K562 (cell line): Measurements from ENCODE around the gene ZNF22. TPM values are rescaled to one million over a fixed set of nuclear protein-coding genes. Genes with fewer than 3 reads are reported as not detected.

Experiments
- ATF1 ChIP-seq, 2 experiments: fragments of 450-650 bp in 1 of 2; IDR thresholded peaks; 2 replicates each; pipeline ENCODE4 v1.6.1; 2016; ENCODE audit warnings: missing compliant biosample characterization in 1 of 2, missing genetic modification characterization in 1 of 2
- ELF1 ChIP-seq: fragments of 200-800 bp; sonication (Bioruptor generic); IDR thresholded peaks from 2 replicates; pipeline ENCODE4 v1.6.1; 2016; ENCODE audit warnings: missing genetic modification characterization, missing compliant biosample characterization
- KLF6 ChIP-seq: fragments of 250-450 bp; sonication (Bioruptor Pico); IDR thresholded peaks from 2 replicates; pipeline ENCODE4 v1.4.0; 2020; ENCODE audit warnings: mild to moderate bottlenecking, moderate library complexity, borderline replicate concordance
- MTA3 ChIP-seq: fragments of 450-650 bp; formaldehyde crosslinking; IDR thresholded peaks from 2 replicates; pipeline ENCODE4 v1.6.1; 2017; ENCODE audit warnings: mild to moderate bottlenecking, borderline replicate concordance
- NCOR1 ChIP-seq: fragments of 450-650 bp; IDR thresholded peaks from 2 replicates; pipeline ENCODE4 v1.6.1; 2016; ENCODE audit warnings: mild to moderate bottlenecking, moderate library complexity
- PHF21A ChIP-seq: fragments of 450-650 bp; IDR thresholded peaks from 2 replicates; pipeline ENCODE4 v1.6.1; 2017; ENCODE audit warnings: low read depth, borderline replicate concordance
- PHF8 ChIP-seq: fragments of 200-600 bp; sonication (generic); IDR thresholded peaks from 2 replicates; pipeline ENCODE4 v1.6.1; 2012; ENCODE audit warnings: mixed run types, mild to moderate bottlenecking, inconsistent platforms, low read length, moderate library complexity, borderline replicate concordance
- SAFB2 ChIP-seq: fragments of 200-400 bp; formaldehyde crosslinking; IDR thresholded peaks from 2 replicates; pipeline ENCODE4 v1.6.1; 2018; ENCODE audit warnings: borderline replicate concordance, low read length, low read depth, moderate library complexity; ENCODE audit not compliant: severe bottlenecking
- SMAD1 ChIP-seq: fragments of 150-350 bp; IDR thresholded peaks from 2 replicates; pipeline ENCODE4 v1.6.1; 2014; ENCODE audit warnings: low read length, low read depth; ENCODE audit not compliant: partially characterized antibody
- TARDBP ChIP-seq: fragments of 450-650 bp; IDR thresholded peaks from 2 replicates; pipeline ENCODE4 v1.6.1; 2016
- TCF7 ChIP-seq: sonication (generic); IDR thresholded peaks from 2 replicates; pipeline ENCODE4 v1.6.1; 2016; ENCODE audit warnings: antibody characterized with exemption, borderline replicate concordance
- THRAP3 ChIP-seq: fragments of 450-650 bp; IDR thresholded peaks from 2 replicates; pipeline ENCODE4 v1.6.1; 2016; ENCODE audit warnings: mild to moderate bottlenecking, inconsistent platforms, borderline replicate concordance
- YY1 ChIP-seq, 3 experiments: IDR thresholded peaks; 2 replicates each; pipeline ENCODE4 v1.6.1; 2011; ENCODE audit warnings: low read length in 2 of 3, mild to moderate bottlenecking in 2 of 3, moderate library complexity in 2 of 3, borderline replicate concordance in 1 of 3, control low read depth in 1 of 3, low read depth in 1 of 3; ENCODE audit not compliant: insufficient read depth in 3 of 3, insufficient replicate concordance in 2 of 3, control insufficient read depth in 1 of 3, insufficient read length in 1 of 3; ENCODE audit errors: extremely low read depth in 1 of 3
- ZFPM2 ChIP-seq: fragments of 250-450 bp; sonication (Bioruptor Pico); IDR thresholded peaks from 2 replicates; pipeline ENCODE4 v1.5.1; 2022; ENCODE audit warnings: mild to moderate bottlenecking
- ZNF408 ChIP-seq: fragments of 250-450 bp; sonication (Bioruptor Pico); IDR thresholded peaks from 2 replicates; pipeline ENCODE4 v1.4.0; 2020; ENCODE audit warnings: low read depth, mild to moderate bottlenecking, moderate library complexity
- ZNF766 ChIP-seq: fragments of 200-800 bp; sonication (Bioruptor generic); conservative IDR thresholded peaks from 2 replicates; pipeline ENCODE4 v1.6.1; 2016; ENCODE audit warnings: missing genetic modification characterization, missing compliant biosample characterization
- ZSCAN32 ChIP-seq: fragments of 450-650 bp; formaldehyde crosslinking; IDR thresholded peaks from 2 replicates; pipeline ENCODE4 v1.4.0; 2020; ENCODE audit warnings: mild to moderate bottlenecking, moderate library complexity
- ZZZ3 ChIP-seq: fragments of 450-650 bp; IDR thresholded peaks from 2 replicates; pipeline ENCODE4 v1.6.1; 2016; ENCODE audit warnings: antibody characterized with exemption, mild to moderate bottlenecking, moderate library complexity
- polyA plus RNA-seq, 8 experiments: library from polyadenylated mRNA; depleted of rRNA in 4 of 8; stranded (reverse) in 5 of 8; unstranded in 3 of 8; fragments of >200 nt; fragmentation: Nextera tagmentation in 2 of 8; fragmentation: Illumina TruSeq in 1 of 8; extraction: Ambion mirVana in 2 of 8; extraction: Trizol in 1 of 8; gene quantifications; 2 replicates each; pipeline versions ENCODE4 v1.2.1 to v1.2.3, GENCODE V29; 2011 to 2014; ENCODE audit warnings: inconsistent platforms in 1 of 8, missing spikeins in 1 of 8
- total RNA-seq, 7 experiments: library from RNA; depleted of rRNA in 6 of 7; stranded (reverse); fragments of >200 nt in 6 of 7; fragmentation: Illumina TruSeq in 2 of 7; extraction: Trizol in 2 of 7; gene quantifications; 2 replicates each; pipeline versions ENCODE4 v1.2.1 to v1.2.3, GENCODE V29; 2011 to 2021; ENCODE audit warnings: low replicate concordance in 1 of 7
- TF ChIP-seq, protein P1 (sequence below): fragments of 250-450 bp; sonication (Bioruptor Pico); IDR thresholded peaks from 2 replicates; pipeline ENCODE4 v1.5.0; 2020; ENCODE audit warnings: mild to moderate bottlenecking
- TF ChIP-seq, protein P2 (sequence below): fragments of 450-650 bp; IDR thresholded peaks from 2 replicates; pipeline ENCODE4 v1.6.1; 2016; ENCODE audit warnings: missing biosample characterization, missing genetic modification characterization
- TF ChIP-seq, protein P3 (sequence below): fragments of 250-450 bp; sonication (Bioruptor Pico); IDR thresholded peaks from 2 replicates; pipeline ENCODE4 v1.5.0; 2020; ENCODE audit warnings: mild to moderate bottlenecking, borderline replicate concordance
- TF ChIP-seq, protein P4 (sequence below): sonication (generic); formaldehyde crosslinking; IDR thresholded peaks from 2 replicates; pipeline ENCODE4 v1.8.1; 2023; ENCODE audit warnings: mild to moderate bottlenecking, missing genetic modification reagents

ZNF22 gene
- total and polyA plus RNA-seq, 9 of the 15 experiments (the other 6 are each of a cell fraction or from before 2014, with no cell fraction given) = 36.2 to 98.7 (median 51.2) TPM

DNA sequence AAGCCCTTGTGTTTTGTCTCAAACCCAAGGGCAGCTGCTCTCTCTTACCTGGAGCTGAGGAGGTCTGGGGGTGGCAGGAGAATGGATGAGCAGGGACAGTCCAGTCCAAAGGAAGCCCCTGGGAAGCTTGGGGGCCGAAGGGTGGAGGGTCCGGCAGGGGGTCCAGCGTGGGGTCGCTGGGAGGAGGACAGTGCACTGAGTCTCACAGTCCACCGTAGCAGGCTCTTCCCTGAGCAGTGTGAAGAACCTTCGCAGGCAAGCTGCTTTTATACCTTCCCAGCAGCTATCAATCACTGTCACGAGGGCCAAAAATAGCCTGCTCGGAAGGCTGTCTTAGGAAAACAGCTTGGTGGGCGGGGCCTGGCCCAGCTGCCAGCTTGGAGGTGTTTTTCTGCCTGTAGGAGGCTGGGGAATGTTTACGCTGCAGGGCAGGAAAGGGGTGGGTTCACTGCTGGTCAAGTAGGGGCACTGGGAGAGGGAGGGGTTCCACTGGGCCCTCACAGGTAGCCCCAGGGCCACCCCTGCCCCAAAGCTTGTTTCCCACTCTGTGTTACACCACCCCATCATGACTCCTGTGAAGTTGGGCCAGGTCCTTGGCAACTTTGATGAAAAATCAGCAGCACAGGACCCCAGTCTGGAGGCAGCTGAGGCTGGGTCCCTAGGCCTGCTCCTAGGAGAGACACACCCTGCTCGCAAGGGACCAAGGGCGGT lies 22.0 kb upstream of the ZNF22 start, which contains the start of gene DEPP1 (continued):
- TF ChIP-seq, protein P1, sequence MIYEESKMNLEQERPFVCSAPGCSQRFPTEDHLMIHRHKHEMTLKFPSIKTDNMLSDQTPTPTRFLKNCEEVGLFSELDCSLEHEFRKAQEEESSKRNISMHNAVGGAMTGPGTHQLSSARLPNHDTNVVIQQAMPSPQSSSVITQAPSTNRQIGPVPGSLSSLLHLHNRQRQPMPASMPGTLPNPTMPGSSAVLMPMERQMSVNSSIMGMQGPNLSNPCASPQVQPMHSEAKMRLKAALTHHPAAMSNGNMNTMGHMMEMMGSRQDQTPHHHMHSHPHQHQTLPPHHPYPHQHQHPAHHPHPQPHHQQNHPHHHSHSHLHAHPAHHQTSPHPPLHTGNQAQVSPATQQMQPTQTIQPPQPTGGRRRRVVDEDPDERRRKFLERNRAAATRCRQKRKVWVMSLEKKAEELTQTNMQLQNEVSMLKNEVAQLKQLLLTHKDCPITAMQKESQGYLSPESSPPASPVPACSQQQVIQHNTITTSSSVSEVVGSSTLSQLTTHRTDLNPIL (CRISPR knock-in tag) = no peak
- peak; percentile 69; the same call in 1 of the 2 replicates for TF ChIP-seq PHF8
- TF ChIP-seq, protein P2, sequence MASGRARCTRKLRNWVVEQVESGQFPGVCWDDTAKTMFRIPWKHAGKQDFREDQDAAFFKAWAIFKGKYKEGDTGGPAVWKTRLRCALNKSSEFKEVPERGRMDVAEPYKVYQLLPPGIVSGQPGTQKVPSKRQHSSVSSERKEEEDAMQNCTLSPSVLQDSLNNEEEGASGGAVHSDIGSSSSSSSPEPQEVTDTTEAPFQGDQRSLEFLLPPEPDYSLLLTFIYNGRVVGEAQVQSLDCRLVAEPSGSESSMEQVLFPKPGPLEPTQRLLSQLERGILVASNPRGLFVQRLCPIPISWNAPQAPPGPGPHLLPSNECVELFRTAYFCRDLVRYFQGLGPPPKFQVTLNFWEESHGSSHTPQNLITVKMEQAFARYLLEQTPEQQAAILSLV (tag) = no peak
- TF ChIP-seq ELF1 (tag) = no peak
- TF ChIP-seq ZSCAN32 (CRISPR knock-in tag) = no peak
- TF ChIP-seq SAFB2 = no peak
- TF ChIP-seq, protein P3, sequence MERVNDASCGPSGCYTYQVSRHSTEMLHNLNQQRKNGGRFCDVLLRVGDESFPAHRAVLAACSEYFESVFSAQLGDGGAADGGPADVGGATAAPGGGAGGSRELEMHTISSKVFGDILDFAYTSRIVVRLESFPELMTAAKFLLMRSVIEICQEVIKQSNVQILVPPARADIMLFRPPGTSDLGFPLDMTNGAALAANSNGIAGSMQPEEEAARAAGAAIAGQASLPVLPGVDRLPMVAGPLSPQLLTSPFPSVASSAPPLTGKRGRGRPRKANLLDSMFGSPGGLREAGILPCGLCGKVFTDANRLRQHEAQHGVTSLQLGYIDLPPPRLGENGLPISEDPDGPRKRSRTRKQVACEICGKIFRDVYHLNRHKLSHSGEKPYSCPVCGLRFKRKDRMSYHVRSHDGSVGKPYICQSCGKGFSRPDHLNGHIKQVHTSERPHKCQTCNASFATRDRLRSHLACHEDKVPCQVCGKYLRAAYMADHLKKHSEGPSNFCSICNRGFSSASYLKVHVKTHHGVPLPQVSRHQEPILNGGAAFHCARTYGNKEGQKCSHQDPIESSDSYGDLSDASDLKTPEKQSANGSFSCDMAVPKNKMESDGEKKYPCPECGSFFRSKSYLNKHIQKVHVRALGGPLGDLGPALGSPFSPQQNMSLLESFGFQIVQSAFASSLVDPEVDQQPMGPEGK (CRISPR knock-in tag) = no peak
- TF ChIP-seq PHF21A = no peak
- no peak for TF ChIP-seq ZNF408
- peak; percentile 54; the same call in 1 of the 2 replicates for TF ChIP-seq NCOR1
- TF ChIP-seq ATF1 (CRISPR knock-in tag; IDR thresholded peaks at IDR 0.05) = no peak
- peak; percentile 37; the same call in 1 of the 2 replicates for TF ChIP-seq ATF1 (tag; IDR thresholded peaks at IDR 0.05)
- TF ChIP-seq, protein P4, sequence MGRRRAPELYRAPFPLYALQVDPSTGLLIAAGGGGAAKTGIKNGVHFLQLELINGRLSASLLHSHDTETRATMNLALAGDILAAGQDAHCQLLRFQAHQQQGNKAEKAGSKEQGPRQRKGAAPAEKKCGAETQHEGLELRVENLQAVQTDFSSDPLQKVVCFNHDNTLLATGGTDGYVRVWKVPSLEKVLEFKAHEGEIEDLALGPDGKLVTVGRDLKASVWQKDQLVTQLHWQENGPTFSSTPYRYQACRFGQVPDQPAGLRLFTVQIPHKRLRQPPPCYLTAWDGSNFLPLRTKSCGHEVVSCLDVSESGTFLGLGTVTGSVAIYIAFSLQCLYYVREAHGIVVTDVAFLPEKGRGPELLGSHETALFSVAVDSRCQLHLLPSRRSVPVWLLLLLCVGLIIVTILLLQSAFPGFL (CRISPR knock-in tag) = no peak
- no peak for TF ChIP-seq THRAP3
- no peak for TF ChIP-seq TARDBP
- TF ChIP-seq TCF7 = 0 out of 2 replicates have a peak, but pooled peaks have one; percentile 15
- TF ChIP-seq MTA3 = peak; percentile 98
- TF ChIP-seq ZFPM2 (CRISPR knock-in tag) = no peak
- no peak for TF ChIP-seq ZZZ3
- TF ChIP-seq ZNF766 (CRISPR knock-in tag) = peak; percentile 51; the same call in 1 of the 2 replicates
- TF ChIP-seq SMAD1 = peak; percentile 21
- TF ChIP-seq YY1 (IDR thresholded peaks at IDR 0.05; ENCODE audit: borderline replicate concordance in 1 of 3, control insufficient read depth in 1 of 3, extremely low read depth in 1 of 3, insufficient read depth in 3 of 3, insufficient read length in 1 of 3, insufficient replicate concordance in 2 of 3, low read depth in 1 of 3, low read length in 2 of 3) = peak in 1 of 3 experiments; percentile 15
- no peak for TF ChIP-seq KLF6 (CRISPR knock-in tag)
